Astrocyte of the cerebellum (primary cell): ENCODE data around the gene RASA4B.
"Not testable (repeated sequence)": the region's sequence is repeated elsewhere in the genome, so short reads cannot be mapped to it uniquely, and the experiment has no call there.

Experiments
- DNase-seq: peaks from one replicate; pipeline ENCODE4 v3.0.0-alpha.2; 2011; ENCODE audit warnings: low read depth
- H3K4me3 ChIP-seq: 2 replicates; pipeline ENCODE4 v1.5.1; 2011; ENCODE audit warnings: mild to moderate bottlenecking, low read depth, low read length, moderate library complexity
- in situ Hi-C: cut with HindIII; loops from 2 replicates; pipeline ENCODE4 v1.10.0; 2017; ENCODE audit warnings: low sequenced_read_pairs
- TF ChIP-seq, protein P1 (sequence below): IDR thresholded peaks from 2 replicates; pipeline ENCODE4 v1.5.1; 2012; ENCODE audit warnings: low read length, low read depth, moderate library complexity, mild to moderate bottlenecking; ENCODE audit errors: missing control alignments

The RASA4B gene

DNA sequence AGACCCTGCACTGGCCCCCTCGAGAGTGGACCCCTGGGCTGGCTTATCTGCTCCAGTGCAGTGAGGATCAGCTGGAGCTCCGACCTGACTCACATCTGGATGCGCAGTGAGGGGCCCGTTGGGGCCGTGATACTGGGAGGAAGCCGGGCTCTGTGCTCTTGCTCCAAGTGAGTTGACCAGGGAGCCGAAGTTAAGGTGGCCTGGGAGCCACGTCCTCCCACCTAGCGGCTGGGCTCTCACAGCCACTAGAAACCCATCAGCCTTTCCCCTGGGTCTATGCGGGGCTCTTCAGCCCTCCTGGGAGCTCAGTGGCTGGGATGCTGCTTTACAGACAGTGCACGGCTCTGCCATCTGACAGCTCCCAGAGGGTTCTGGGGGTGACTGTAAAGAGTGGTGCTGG is 62.0 kb downstream of the RASA4B start:
- TF ChIP-seq, protein P1, sequence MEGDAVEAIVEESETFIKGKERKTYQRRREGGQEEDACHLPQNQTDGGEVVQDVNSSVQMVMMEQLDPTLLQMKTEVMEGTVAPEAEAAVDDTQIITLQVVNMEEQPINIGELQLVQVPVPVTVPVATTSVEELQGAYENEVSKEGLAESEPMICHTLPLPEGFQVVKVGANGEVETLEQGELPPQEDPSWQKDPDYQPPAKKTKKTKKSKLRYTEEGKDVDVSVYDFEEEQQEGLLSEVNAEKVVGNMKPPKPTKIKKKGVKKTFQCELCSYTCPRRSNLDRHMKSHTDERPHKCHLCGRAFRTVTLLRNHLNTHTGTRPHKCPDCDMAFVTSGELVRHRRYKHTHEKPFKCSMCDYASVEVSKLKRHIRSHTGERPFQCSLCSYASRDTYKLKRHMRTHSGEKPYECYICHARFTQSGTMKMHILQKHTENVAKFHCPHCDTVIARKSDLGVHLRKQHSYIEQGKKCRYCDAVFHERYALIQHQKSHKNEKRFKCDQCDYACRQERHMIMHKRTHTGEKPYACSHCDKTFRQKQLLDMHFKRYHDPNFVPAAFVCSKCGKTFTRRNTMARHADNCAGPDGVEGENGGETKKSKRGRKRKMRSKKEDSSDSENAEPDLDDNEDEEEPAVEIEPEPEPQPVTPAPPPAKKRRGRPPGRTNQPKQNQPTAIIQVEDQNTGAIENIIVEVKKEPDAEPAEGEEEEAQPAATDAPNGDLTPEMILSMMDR = no peak
- DNase-seq = no peak
- H3K4me3 ChIP-seq = no peak overlapping the region
- in situ Hi-C loops = no loop called here

DNA sequence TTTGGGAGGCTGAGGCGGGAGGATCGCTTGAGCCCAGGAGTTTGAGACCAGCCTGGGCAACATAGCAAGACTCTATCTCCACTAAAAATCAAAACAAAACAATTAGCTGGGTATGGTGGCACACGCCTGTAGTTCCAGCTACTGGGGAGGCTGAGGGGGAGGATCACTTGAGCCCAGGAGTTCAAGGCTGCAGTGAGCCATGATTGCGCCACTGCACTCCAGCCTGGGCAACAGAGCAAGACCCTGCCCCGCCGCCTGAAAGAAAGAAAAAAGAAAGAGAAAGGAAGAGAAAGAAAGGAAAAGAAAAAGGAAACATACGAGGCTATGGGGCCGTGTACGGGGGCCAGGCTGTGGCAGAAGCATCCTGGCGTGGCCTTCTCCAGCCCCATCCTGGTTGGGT is 62.6 kb downstream of the RASA4B start:
- in situ Hi-C loops, DNase-seq, H3K4me3 ChIP-seq: not testable (repeated sequence)

DNA sequence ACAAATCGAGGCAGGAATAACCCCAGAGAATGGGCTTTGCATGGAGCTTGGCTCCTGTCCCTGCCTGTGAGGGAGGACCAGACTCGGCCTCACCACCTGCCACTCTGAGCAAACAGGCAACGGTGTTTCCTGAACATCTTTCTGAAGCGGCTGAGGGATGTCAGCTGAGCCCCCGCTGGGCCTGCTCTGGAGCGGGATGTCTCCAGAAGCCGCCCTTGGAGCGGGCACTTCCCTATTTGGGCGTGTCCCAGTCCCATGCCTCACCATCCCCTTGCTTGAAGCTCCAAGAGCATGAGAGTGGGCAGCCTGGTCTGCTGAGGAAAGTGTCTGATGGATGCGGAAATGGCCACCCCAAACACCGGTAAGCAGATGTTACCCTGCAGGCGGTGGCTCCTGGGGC is 63.1 kb downstream of the RASA4B start:
- DNase-seq = no peak
- TF ChIP-seq, protein P1 = no peak
- in situ Hi-C loops = no loop called here
- H3K4me3 ChIP-seq = no peak overlapping the region

DNA sequence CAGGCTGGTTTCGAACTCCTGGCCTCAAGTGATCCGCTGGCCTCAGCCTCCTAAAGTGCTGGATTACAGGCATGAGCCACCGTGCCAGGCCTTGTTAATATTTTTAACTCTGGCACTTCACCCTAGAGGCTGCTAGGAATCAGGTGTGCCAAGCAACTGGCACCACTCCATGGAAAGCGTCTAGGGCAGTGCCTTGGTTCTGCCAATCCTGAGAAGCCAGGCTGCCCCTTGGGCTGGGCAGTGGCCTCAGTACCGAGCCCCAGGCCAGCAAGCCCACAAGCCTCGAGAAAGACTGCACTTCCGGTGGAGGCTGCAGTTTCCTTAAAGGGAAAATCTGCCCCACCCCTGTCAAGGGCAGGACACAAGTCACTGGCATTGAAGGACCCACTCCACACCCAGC is 64.3 kb downstream of the RASA4B start:
- no peak overlapping the region for H3K4me3 ChIP-seq

DNA sequence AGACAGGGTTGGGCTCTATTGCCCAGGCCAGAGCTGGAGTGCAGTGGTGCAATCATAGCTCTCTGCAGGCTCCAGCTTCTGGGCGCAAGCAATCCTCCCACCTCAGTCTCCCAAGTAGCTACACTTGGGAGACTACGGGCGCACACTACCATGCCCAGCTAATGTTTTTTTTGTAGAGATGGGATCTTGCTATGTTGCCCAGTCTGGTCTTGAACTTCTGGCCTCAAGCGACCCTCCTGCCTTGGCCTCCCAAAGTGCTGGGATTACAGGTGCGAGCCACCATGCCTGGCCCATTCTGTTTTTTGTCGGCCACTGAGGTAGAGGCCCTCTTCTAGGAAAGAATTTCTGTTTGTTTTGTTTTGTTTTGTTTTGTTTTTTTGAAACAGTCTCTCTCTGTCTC is 65.1 kb downstream of the RASA4B start:
- in situ Hi-C loops = no loop called here
- TF ChIP-seq, protein P1 = no peak
- DNase-seq = no peak
- no peak overlapping the region for H3K4me3 ChIP-seq

More for the DNA sequence above, 64.3 kb downstream of the RASA4B start:
- DNase-seq = no peak
- in situ Hi-C loops = no loop called here
- TF ChIP-seq, protein P1 = no peak

DNA sequence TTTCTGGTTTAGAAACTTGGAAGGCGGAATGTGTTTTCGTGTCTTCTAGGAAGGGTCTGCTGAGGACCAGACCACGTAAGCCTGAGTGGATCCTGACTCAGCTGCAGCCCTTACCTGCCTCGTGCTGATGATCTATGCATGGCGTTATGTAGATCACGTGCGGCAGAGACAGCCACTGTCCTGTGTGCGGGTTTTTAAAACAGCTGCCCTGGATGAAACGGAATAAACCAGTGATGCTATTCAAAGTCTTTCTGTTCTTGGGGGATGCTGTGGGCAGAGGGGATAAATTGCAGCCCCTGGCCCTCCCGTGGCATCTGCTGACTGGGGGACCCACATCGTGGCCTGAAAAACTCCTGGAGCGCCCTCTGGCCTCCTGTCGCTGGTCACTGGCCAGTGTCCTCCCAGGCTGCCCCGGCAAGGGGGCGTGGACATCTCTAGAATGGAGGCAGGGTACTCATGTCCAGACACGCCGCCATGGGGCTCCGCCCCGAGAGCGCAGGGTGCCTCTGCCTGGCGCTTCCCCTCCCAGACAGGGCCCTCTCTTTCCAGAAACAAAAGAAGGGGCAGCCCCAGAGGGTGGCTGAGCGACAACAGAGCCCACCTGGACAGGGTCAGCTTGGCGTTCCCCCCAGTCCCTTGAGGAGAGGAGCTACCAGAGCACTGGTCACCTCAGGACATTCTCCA is 66.1 kb downstream of the RASA4B start:
- in situ Hi-C loops = no loop called here
- no peak overlapping the region for H3K4me3 ChIP-seq
- no peak for DNase-seq
- TF ChIP-seq, protein P1 = no peak

DNA sequence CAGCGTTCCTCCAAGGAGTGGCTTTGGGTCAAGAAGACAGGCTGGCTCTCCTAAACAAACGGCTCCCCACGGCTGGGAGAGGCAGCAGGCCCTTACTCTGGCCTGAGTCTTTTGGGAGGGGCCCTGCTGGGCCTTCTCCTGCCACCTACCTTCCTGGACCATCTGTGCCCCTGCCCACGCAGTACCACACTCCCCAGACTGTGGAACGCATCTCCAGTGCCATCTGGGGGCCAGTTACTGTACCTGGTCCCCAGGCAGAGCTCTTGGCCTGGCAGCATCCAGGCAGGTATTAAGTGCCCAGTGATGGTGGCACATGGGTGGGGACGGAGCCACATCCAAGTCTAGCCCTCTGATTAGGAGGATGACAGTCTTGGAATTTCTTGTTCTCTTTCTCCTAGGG is 67.3 kb downstream of the RASA4B start:
- in situ Hi-C loops = no loop called here
- TF ChIP-seq, protein P1 = no peak
- no peak for DNase-seq
- H3K4me3 ChIP-seq = no peak overlapping the region
